ENCODE measurements around the gene ACKR4. TPM values are rescaled to one million over a fixed set of nuclear protein-coding genes. Genes with fewer than 3 reads are reported as not detected.

Gene ACKR4
- total and polyA plus RNA-seq, 2 experiments from 2014 or later = 0.26 TPM; not detected in 1

- ATAC-seq (no peak), DNase-seq (ENCODE audit: low spot score) (no peak)
- H3F3A ChIP-seq (replicated peaks; ENCODE audit: low read depth) = no peaks in the 10 kb centered on the region
- no peaks in the 10 kb centered on the region for H3K4me1 Mint-ChIP-seq
- H3K4me2 ChIP-seq = no peak overlapping the region
- H3K9me2 ChIP-seq (ENCODE audit: insufficient read depth) = no peaks in the 10 kb centered on the region
- no peaks in the 10 kb centered on the region for H3K9me3 Mint-ChIP-seq
- peaks cover 3% of the 10 kb centered on the region; the same call in 1 of the 2 replicates for H3K79me2 ChIP-seq (replicated peaks; ENCODE audit: insufficient read depth)
- no peaks in the 10 kb centered on the region for H3K36me3 ChIP-seq (ENCODE audit: insufficient read depth)
- H3K4me3 Mint-ChIP-seq = no peak overlapping the region
- TF ChIP-seq CTCF (conservative IDR thresholded peaks at IDR 0.05; ENCODE audit: low read depth in 2 of 2) (no peak), CREB1 (CRISPR knock-in tag; IDR thresholded peaks at IDR 0.05; ENCODE audit: low read depth) (no peak), ZNF331 (CRISPR knock-in tag; IDR thresholded peaks at IDR 0.05; ENCODE audit: low read depth) (no peak), ZNF462 (CRISPR knock-in tag; IDR thresholded peaks at IDR 0.05) (no peak), JUNB (IDR thresholded peaks at IDR 0.05; ENCODE audit: unreplicated experiment) (no peak), ZNF114 (CRISPR knock-in tag; IDR thresholded peaks at IDR 0.05) (no peak), EZH2 (IDR thresholded peaks at IDR 0.05; ENCODE audit: low read depth, unreplicated experiment) (no peak), POLR2AphosphoS5 (IDR thresholded peaks at IDR 0.05; ENCODE audit: low read depth) (no peak), STAT1 (IDR thresholded peaks at IDR 0.05; ENCODE audit: unreplicated experiment) (no peak), NANOG (IDR thresholded peaks at IDR 0.05; ENCODE audit: borderline replicate concordance) (no peak), EZH2phosphoT487 (IDR thresholded peaks at IDR 0.05; ENCODE audit: unreplicated experiment) (no peak)
- TF ChIP-seq, protein P1, sequence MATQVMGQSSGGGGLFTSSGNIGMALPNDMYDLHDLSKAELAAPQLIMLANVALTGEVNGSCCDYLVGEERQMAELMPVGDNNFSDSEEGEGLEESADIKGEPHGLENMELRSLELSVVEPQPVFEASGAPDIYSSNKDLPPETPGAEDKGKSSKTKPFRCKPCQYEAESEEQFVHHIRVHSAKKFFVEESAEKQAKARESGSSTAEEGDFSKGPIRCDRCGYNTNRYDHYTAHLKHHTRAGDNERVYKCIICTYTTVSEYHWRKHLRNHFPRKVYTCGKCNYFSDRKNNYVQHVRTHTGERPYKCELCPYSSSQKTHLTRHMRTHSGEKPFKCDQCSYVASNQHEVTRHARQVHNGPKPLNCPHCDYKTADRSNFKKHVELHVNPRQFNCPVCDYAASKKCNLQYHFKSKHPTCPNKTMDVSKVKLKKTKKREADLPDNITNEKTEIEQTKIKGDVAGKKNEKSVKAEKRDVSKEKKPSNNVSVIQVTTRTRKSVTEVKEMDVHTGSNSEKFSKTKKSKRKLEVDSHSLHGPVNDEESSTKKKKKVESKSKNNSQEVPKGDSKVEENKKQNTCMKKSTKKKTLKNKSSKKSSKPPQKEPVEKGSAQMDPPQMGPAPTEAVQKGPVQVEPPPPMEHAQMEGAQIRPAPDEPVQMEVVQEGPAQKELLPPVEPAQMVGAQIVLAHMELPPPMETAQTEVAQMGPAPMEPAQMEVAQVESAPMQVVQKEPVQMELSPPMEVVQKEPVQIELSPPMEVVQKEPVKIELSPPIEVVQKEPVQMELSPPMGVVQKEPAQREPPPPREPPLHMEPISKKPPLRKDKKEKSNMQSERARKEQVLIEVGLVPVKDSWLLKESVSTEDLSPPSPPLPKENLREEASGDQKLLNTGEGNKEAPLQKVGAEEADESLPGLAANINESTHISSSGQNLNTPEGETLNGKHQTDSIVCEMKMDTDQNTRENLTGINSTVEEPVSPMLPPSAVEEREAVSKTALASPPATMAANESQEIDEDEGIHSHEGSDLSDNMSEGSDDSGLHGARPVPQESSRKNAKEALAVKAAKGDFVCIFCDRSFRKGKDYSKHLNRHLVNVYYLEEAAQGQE (IDR thresholded peaks at IDR 0.05; ENCODE audit: unreplicated experiment) = no peak
- TF ChIP-seq, protein P2, sequence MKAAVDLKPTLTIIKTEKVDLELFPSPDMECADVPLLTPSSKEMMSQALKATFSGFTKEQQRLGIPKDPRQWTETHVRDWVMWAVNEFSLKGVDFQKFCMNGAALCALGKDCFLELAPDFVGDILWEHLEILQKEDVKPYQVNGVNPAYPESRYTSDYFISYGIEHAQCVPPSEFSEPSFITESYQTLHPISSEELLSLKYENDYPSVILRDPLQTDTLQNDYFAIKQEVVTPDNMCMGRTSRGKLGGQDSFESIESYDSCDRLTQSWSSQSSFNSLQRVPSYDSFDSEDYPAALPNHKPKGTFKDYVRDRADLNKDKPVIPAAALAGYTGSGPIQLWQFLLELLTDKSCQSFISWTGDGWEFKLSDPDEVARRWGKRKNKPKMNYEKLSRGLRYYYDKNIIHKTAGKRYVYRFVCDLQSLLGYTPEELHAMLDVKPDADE (IDR thresholded peaks at IDR 0.05) = no peak
- no peak overlapping the region for H2AFZ ChIP-seq
- no peak overlapping the region for H3K27ac Mint-ChIP-seq
- no peaks in the 10 kb centered on the region for H3K27me3 ChIP-seq (ENCODE audit: insufficient read depth)
- H3K4me1 ChIP-seq (ENCODE audit: insufficient read depth) = no peaks in the 10 kb centered on the region
- H3K27ac ChIP-seq (ENCODE audit: low read depth) = no peak overlapping the region
- H3K4me3 ChIP-seq = no peak overlapping the region
- no peaks in the 10 kb centered on the region for H4K20me1 ChIP-seq (replicated peaks; ENCODE audit: insufficient read depth)
- H3K27me3 Mint-ChIP-seq (ENCODE audit: insufficient read depth, low read depth, poor library complexity) = no peaks in the 10 kb centered on the region
- H3K36me3 Mint-ChIP-seq (ENCODE audit: low read depth) = no peaks in the 10 kb centered on the region
Observed at GRCh38 chr3:132650153-132650552, 53.1 kb downstream of the ACKR4 start.
